Measurements from ENCODE around the gene DNAH5.

DNAH5 gene

DNA sequence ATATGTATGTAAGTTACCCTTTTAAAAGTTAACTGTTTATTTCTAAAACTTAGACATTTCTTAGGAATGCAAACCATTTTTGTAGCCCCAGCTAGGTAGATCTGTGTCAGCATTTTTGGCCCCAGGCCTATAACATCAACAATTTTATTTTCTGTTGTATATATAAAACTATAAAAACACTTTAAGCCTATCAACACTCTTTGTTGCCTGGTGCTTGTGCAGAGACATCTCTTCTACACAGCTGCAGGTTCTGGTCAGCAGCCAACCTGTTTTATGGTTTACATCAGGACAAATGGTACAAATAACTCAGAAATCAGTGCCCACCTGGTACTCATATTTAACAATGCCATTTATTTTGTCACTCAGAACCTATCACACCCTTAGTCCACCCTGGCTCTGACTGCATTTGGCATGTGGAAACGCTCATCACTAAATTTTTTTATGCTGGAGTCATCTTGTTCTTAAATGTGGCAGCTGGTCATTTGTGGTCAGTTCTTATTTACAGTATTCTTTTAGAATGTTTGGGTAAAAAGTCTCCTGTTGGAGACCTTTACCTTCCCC, 173.4 kb downstream of the DNAH5 start:
- no peak overlapping the region for H3K4me3 ChIP-seq (ENCODE audit: low read depth, low read length, poor library complexity, severe bottlenecking)
- H3K79me2 ChIP-seq (ENCODE audit: insufficient read depth, low read length) = no peaks in the 10 kb centered on the region
- H3K9me2 ChIP-seq (ENCODE audit: low read depth, low read length) = no peaks in the 10 kb centered on the region
- H3K9me3 ChIP-seq (ENCODE audit: low read length) = no peaks in the 10 kb centered on the region
- no peak overlapping the region for H3K9ac ChIP-seq (ENCODE audit: low read length)
- no peaks in the 10 kb centered on the region for H3K4me1 ChIP-seq (ENCODE audit: insufficient read depth, low read length, severe bottlenecking)
- H3K36me3 ChIP-seq (ENCODE audit: insufficient read depth, low read length) = no peaks in the 10 kb centered on the region
- H4K20me1 ChIP-seq (ENCODE audit: insufficient read depth, low read length) = no peaks in the 10 kb centered on the region
- no peak for TF ChIP-seq CTCF (IDR thresholded peaks at IDR 0.05; ENCODE audit: low read length)
- H3K27ac ChIP-seq (ENCODE audit: low read depth, low read length, poor library complexity, severe bottlenecking) = no peak overlapping the region
- no peaks in the 10 kb centered on the region for H3K27me3 ChIP-seq (ENCODE audit: insufficient read depth, low read length)
- no peak overlapping the region for H3K4me2 ChIP-seq (ENCODE audit: low read length)
- H3F3A ChIP-seq (ENCODE audit: insufficient read depth, low read length) = no peaks in the 10 kb centered on the region
- H2AFZ ChIP-seq (ENCODE audit: low read length) = no peak overlapping the region

- Histone ChIP-seq H3K4me1 (ENCODE audit: insufficient read depth, low read length, severe bottlenecking) (no peaks in the 10 kb centered on the region), H3K4me3 (ENCODE audit: low read depth, low read length, poor library complexity, severe bottlenecking) (no peak overlapping the region), H3K4me2 (ENCODE audit: low read length) (no peak overlapping the region), H3K9me2 (ENCODE audit: low read depth, low read length) (no peaks in the 10 kb centered on the region), H3K36me3 (ENCODE audit: insufficient read depth, low read length) (no peaks in the 10 kb centered on the region), H4K20me1 (ENCODE audit: insufficient read depth, low read length) (no peaks in the 10 kb centered on the region), H3K9ac (ENCODE audit: low read length) (no peak overlapping the region), H3K79me2 (ENCODE audit: insufficient read depth, low read length) (no peaks in the 10 kb centered on the region), H3K27me3 (ENCODE audit: insufficient read depth, low read length) (no peaks in the 10 kb centered on the region), H2AFZ (ENCODE audit: low read length) (no peak overlapping the region), H3K27ac (ENCODE audit: low read depth, low read length, poor library complexity, severe bottlenecking) (no peak overlapping the region), H3K9me3 (ENCODE audit: low read length) (no peaks in the 10 kb centered on the region), H3F3A (ENCODE audit: insufficient read depth, low read length) (no peaks in the 10 kb centered on the region)
- TF ChIP-seq CTCF (IDR thresholded peaks at IDR 0.05; ENCODE audit: low read length) = no peak
- TF ChIP-seq EZH2 (IDR thresholded peaks at IDR 0.05; ENCODE audit: borderline replicate concordance, low read length) = no peak
Measured at GRCh38 chr5:13766236-13766635, 178.3 kb downstream of the DNAH5 start.

- no peaks in the 10 kb centered on the region for H3K27me3 ChIP-seq (ENCODE audit: insufficient read depth, low read length)
- no peak overlapping the region for H3K4me2 ChIP-seq (ENCODE audit: low read length)
- H3K4me1 ChIP-seq (ENCODE audit: insufficient read depth, low read length, severe bottlenecking) = no peaks in the 10 kb centered on the region
- H3K4me3 ChIP-seq (ENCODE audit: low read depth, low read length, poor library complexity, severe bottlenecking) = no peak overlapping the region
- H3K36me3 ChIP-seq (ENCODE audit: insufficient read depth, low read length) = no peaks in the 10 kb centered on the region
- H4K20me1 ChIP-seq (ENCODE audit: insufficient read depth, low read length) = no peaks in the 10 kb centered on the region
- H3K9me3 ChIP-seq (ENCODE audit: low read length) = no peaks in the 10 kb centered on the region
- H3K27ac ChIP-seq (ENCODE audit: low read depth, low read length, poor library complexity, severe bottlenecking) = no peak overlapping the region
- no peaks in the 10 kb centered on the region for H3K9me2 ChIP-seq (ENCODE audit: low read depth, low read length)
- TF ChIP-seq CTCF (IDR thresholded peaks at IDR 0.05; ENCODE audit: low read length) (no peak), EZH2 (IDR thresholded peaks at IDR 0.05; ENCODE audit: borderline replicate concordance, low read length) (no peak)
- H2AFZ ChIP-seq (ENCODE audit: low read length) = no peak overlapping the region
- no peak overlapping the region for H3K9ac ChIP-seq (ENCODE audit: low read length)
- H3K79me2 ChIP-seq (ENCODE audit: insufficient read depth, low read length) = no peaks in the 10 kb centered on the region
- H3F3A ChIP-seq (ENCODE audit: insufficient read depth, low read length) = no peaks in the 10 kb centered on the region
Measured at GRCh38 chr5:13763719-13764118, 180.8 kb downstream of the DNAH5 start.
